SU-DHL-6 (cell line): ENCODE measurements around the gene SIL1.
"Not testable (repeated sequence)": the region's sequence is repeated elsewhere in the genome, so short reads cannot be mapped to it uniquely, and the experiment has no call there.

Experiments
- H2AFZ ChIP-seq: fragments of 200-600 bp; sonication (generic); 2 replicates; pipeline ENCODE4 v1.6.1; 2014; ENCODE audit warnings: low read depth, mild to moderate bottlenecking, moderate library complexity, mixed read lengths, antibody characterized with exemption, low read length; ENCODE audit not compliant: severe bottlenecking
- H3F3A ChIP-seq: fragments of 200-600 bp; shearing (Covaris generic); 2 replicates; pipeline ENCODE4 v1.6.0; 2016; ENCODE audit warnings: antibody characterized with exemption, mild to moderate bottlenecking; ENCODE audit not compliant: insufficient read depth
- H3K27ac ChIP-seq: fragments of 200-600 bp; sonication (generic); 2 replicates; pipeline ENCODE4 v1.5.1; 2016; ENCODE audit warnings: low read depth, mild to moderate bottlenecking, low read length, moderate library complexity, mixed read lengths
- H3K27me3 ChIP-seq: fragments of 200-600 bp; sonication (generic), shearing (Covaris generic); 2 replicates; pipeline ENCODE4 v1.6.0; 2014; ENCODE audit warnings: mild to moderate bottlenecking, low read length
- H3K36me3 ChIP-seq: fragments of 200-600 bp; sonication (generic); 2 replicates; pipeline ENCODE4 v1.6.1; 2014; ENCODE audit warnings: mild to moderate bottlenecking, low read length, mixed read lengths
- H3K4me2 ChIP-seq: fragments of 300-600, 200-600 bp; shearing (Covaris generic), sonication (generic); 2 replicates; pipeline ENCODE4 v1.6.0; 2014; ENCODE audit warnings: low read length, low read depth, mild to moderate bottlenecking; ENCODE audit not compliant: poor library complexity, severe bottlenecking
- H3K4me3 ChIP-seq: fragments of 200-600 bp; sonication (generic); 2 replicates; pipeline ENCODE4 v1.5.1; 2014; ENCODE audit warnings: antibody characterized with exemption, low read length, mild to moderate bottlenecking, mixed read lengths; ENCODE audit not compliant: insufficient read depth, poor library complexity, severe bottlenecking
- H3K79me2 ChIP-seq: fragments of 200-600 bp; sonication (generic); 2 replicates; pipeline ENCODE4 v1.6.1; 2014; ENCODE audit warnings: mild to moderate bottlenecking, low read length, moderate library complexity; ENCODE audit not compliant: insufficient read depth
- H3K9ac ChIP-seq: fragments of 200-600 bp; sonication (generic); 2 replicates; pipeline ENCODE4 v1.7.0; 2014; ENCODE audit warnings: mild to moderate bottlenecking, low read length
- H3K9me2 ChIP-seq: fragments of 200-600 bp; sonication (generic); replicated peaks from 2 replicates; pipeline ENCODE4 v1.6.1; 2014; ENCODE audit warnings: low read length; ENCODE audit not compliant: insufficient read depth
- H3K9me3 ChIP-seq: fragments of 200-600 bp; sonication (generic); 2 replicates; pipeline ENCODE4 v1.6.1; 2014; ENCODE audit warnings: low read length, mixed read lengths; ENCODE audit not compliant: insufficient read depth
- H4K20me1 ChIP-seq: fragments of 200-600 bp; sonication (generic); 2 replicates; pipeline ENCODE4 v1.6.1; 2014; ENCODE audit warnings: low read depth, mild to moderate bottlenecking, antibody characterized with exemption, low read length, moderate library complexity, mixed read lengths
- CTCF ChIP-seq: fragments of 200-600 bp; sonication (generic); IDR thresholded peaks from one replicate; pipeline ENCODE4 v1.5.1; 2017; ENCODE audit warnings: antibody characterized with exemption, mild to moderate bottlenecking, low read length, moderate library complexity; ENCODE audit not compliant: insufficient read depth, poor library complexity, severe bottlenecking
- EZH2phosphoT487 ChIP-seq: fragments of 200-600 bp; sonication (generic), shearing (Covaris generic); conservative IDR thresholded peaks from 2 replicates; pipeline ENCODE4 v1.6.1; 2018; ENCODE audit warnings: mild to moderate bottlenecking, antibody characterized with exemption, low read length, moderate library complexity, mixed read lengths

The SIL1 gene

GRCh38 chr5:139113892-139114291, 84.3 kb downstream of the SIL1 start:
- Histone ChIP-seq H3K9me2 (no peaks in the 10 kb centered on the region), H3K27ac (no peak overlapping the region), H3K9me3 (no peaks in the 10 kb centered on the region), H3K4me3 (no peak overlapping the region), H3K36me3 (no peaks in the 10 kb centered on the region), H3K4me2 (no peak overlapping the region), H4K20me1 (no peaks in the 10 kb centered on the region), H3K79me2 (no peaks in the 10 kb centered on the region), H3F3A (no peaks in the 10 kb centered on the region), H3K27me3 (no peaks in the 10 kb centered on the region), H2AFZ (no peak overlapping the region), H3K9ac (no peak overlapping the region)
- TF ChIP-seq EZH2phosphoT487 (no peak), CTCF (no peak)

GRCh38 chr5:139112362-139112761, 85.8 kb downstream of the SIL1 start:
- H3F3A ChIP-seq, H3K36me3 ChIP-seq, H3K4me3 ChIP-seq, H3K9ac ChIP-seq, H3K4me2 ChIP-seq, H3K27me3 ChIP-seq, H3K27ac ChIP-seq, H4K20me1 ChIP-seq, H3K9me3 ChIP-seq, H3K79me2 ChIP-seq, H2AFZ ChIP-seq, H3K9me2 ChIP-seq: not testable (repeated sequence)

- Histone ChIP-seq H4K20me1 (no peaks in the 10 kb centered on the region), H2AFZ (no peak overlapping the region), H3K9me3 (no peaks in the 10 kb centered on the region), H3K4me2 (no peak overlapping the region), H3K79me2 (no peaks in the 10 kb centered on the region), H3K36me3 (no peaks in the 10 kb centered on the region), H3K9me2 (no peaks in the 10 kb centered on the region), H3F3A (no peaks in the 10 kb centered on the region), H3K4me3 (no peak overlapping the region), H3K27ac (no peak overlapping the region), H3K9ac (no peak overlapping the region), H3K27me3 (no peaks in the 10 kb centered on the region)
- TF ChIP-seq CTCF, result no peak
- no peak for TF ChIP-seq EZH2phosphoT487
Measured at GRCh38 chr5:139110526-139111168, 87.5 kb downstream of the SIL1 start.

GRCh38 chr5:139108063-139108824, 89.9 kb downstream of the SIL1 start:
- Histone ChIP-seq H2AFZ (no peak overlapping the region), H3K36me3 (no peaks in the 10 kb centered on the region), H3K4me3 (no peak overlapping the region), H3K27me3 (no peaks in the 10 kb centered on the region), H3F3A (no peaks in the 10 kb centered on the region), H3K9me2 (no peaks in the 10 kb centered on the region), H3K4me2 (no peak overlapping the region), H3K9ac (no peak overlapping the region), H3K9me3 (no peaks in the 10 kb centered on the region), H3K79me2 (no peaks in the 10 kb centered on the region), H3K27ac (no peak overlapping the region), H4K20me1 (no peaks in the 10 kb centered on the region)
- TF ChIP-seq EZH2phosphoT487 (no peak), CTCF (no peak)
